Hepatocyte (in vitro differentiated cells): ENCODE results near the gene CGN. TPM values are rescaled to one million over a fixed set of nuclear protein-coding genes. Genes with fewer than 3 reads are reported as not detected.

ENCODE experiments used
- DNase-seq: peaks from one replicate; pipeline ENCODE4 v3.0.0-alpha.2; 2016; ENCODE audit warnings: low spot score
- H2AFZ ChIP-seq: fragments of 200-600 bp; sonication (generic); 2 replicates; pipeline ENCODE4 v1.6.0; 2016; ENCODE audit warnings: antibody characterized with exemption, mild to moderate bottlenecking
- H3K27ac ChIP-seq: fragments of 200-600 bp; sonication (generic); 2 replicates; pipeline ENCODE4 v1.5.1; 2016; ENCODE audit warnings: mild to moderate bottlenecking
- H3K27me3 ChIP-seq: fragments of 200-600 bp; sonication (generic); 2 replicates; pipeline ENCODE4 v1.6.1; 2016
- H3K36me3 ChIP-seq: fragments of 200-600 bp; sonication (generic); replicated peaks from 2 replicates; pipeline ENCODE4 v1.5.1; 2016; ENCODE audit warnings: low read depth; ENCODE audit not compliant: insufficient read depth
- H3K4me1 ChIP-seq: fragments of 200-600 bp; sonication (generic); 2 replicates; pipeline ENCODE4 v1.5.1; 2016; ENCODE audit warnings: mild to moderate bottlenecking, moderate library complexity; ENCODE audit not compliant: insufficient read depth
- H3K4me2 ChIP-seq: fragments of 200-600 bp; sonication (generic); 2 replicates; pipeline ENCODE4 v1.6.0; 2016
- H3K4me3 ChIP-seq: fragments of 200-600 bp; sonication (generic); 2 replicates; pipeline ENCODE4 v1.5.1; 2016; ENCODE audit warnings: mild to moderate bottlenecking
- H3K79me2 ChIP-seq: fragments of 200-600 bp; sonication (generic); 2 replicates; pipeline ENCODE4 v1.6.0; 2017; ENCODE audit warnings: mild to moderate bottlenecking
- H3K9me2 ChIP-seq: fragments of 200-600 bp; sonication (generic); replicated peaks from 2 replicates; pipeline ENCODE4 v1.6.0; 2017; ENCODE audit warnings: mild to moderate bottlenecking; ENCODE audit not compliant: insufficient read depth
- H3K9me3 ChIP-seq: fragments of 200-600 bp; sonication (generic); 2 replicates; pipeline ENCODE4 v1.5.1; 2016; ENCODE audit warnings: low read depth, mild to moderate bottlenecking
- H4K20me1 ChIP-seq: fragments of 200-600 bp; sonication (generic); 2 replicates; pipeline ENCODE4 v1.6.0; 2016; ENCODE audit warnings: mild to moderate bottlenecking; ENCODE audit not compliant: insufficient read depth, poor library complexity, severe bottlenecking
- EZH2 ChIP-seq: fragments of 200-600 bp; sonication (generic); IDR thresholded peaks from 2 replicates; pipeline ENCODE4 v1.6.1; 2016; ENCODE audit warnings: antibody characterized with exemption, mild to moderate bottlenecking, borderline replicate concordance
- EZH2phosphoT487 ChIP-seq: fragments of 200-600 bp; sonication (generic); IDR thresholded peaks from one replicate; pipeline ENCODE4 v1.6.1; 2018; ENCODE audit warnings: antibody characterized with exemption, mild to moderate bottlenecking, low read depth, moderate library complexity; ENCODE audit not compliant: unreplicated experiment, severe bottlenecking
- WGBS: methylation state at CpG from one replicate; pipeline ENCODE4 v1.1.6; 2016; ENCODE audit warnings: low lambda C conversion rate; ENCODE audit errors: missing lambda C conversion rate; 5-methylcytosine and 5-hydroxymethylcytosine counted together
- polyA plus RNA-seq: library from polyadenylated mRNA; unstranded; fragments of >200 nt; fragmentation: Nextera tagmentation; extraction: Ambion mirVana; gene quantifications from 2 replicates; pipeline ENCODE4 v1.2.1, GENCODE V29; 2016
- total RNA-seq: library from RNA; depleted of rRNA; stranded (reverse); fragments of >200 nt; gene quantifications from 2 replicates; pipeline ENCODE4 v1.2.3, GENCODE V29; 2014
- TF ChIP-seq, protein P1 (sequence below): fragments of 200-600 bp; sonication (generic); IDR thresholded peaks from 2 replicates; pipeline ENCODE4 v1.5.1; 2016; ENCODE audit warnings: antibody characterized with exemption, mild to moderate bottlenecking; ENCODE audit not compliant: poor library complexity

The CGN gene
- total and polyA plus RNA-seq, 2 experiments from 2014 or later = 46.3 to 58.2 TPM

DNA sequence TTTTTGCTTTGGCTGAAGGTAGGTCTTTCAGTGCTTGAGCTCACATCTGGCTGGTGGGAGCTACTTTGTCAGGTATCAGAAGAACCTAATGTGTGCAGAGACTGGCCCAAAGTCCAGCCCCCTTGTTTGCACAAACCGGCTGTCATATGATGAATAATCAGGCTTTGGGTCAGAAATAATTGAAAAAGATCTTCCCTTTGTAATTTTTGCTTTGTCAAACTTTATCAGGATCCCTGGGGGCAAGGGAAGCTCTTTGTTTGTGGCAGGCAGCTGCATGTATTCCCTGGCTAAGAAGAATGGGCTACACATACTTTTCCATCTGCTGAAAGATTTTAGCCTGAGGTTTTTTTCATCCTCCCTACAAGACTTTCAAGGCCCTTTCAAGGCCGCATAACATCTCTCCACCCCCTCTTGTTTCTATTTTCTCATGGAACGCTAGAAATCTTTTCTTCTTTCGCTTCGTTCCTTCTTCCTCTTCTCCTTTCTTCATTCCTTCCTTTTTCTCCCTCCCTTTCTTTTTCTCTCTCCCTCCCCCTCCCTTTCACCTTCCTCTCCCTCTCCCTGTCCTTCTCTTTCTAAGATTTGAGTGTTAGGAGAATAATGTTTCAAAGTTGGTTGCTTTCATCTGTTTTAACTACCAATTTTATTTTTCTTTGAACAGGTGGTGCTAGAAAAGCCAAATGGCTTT, 54.5 kb downstream of the CGN start:
- Histone ChIP-seq H2AFZ (no peak overlapping the region), H3K27ac (no peak overlapping the region), H3K36me3 (no peaks in the 10 kb centered on the region), H3K27me3 (no peaks in the 10 kb centered on the region), H3K79me2 (peaks cover 5% of the 10 kb centered on the region), H3K4me3 (no peak overlapping the region), H3K9me3 (no peaks in the 10 kb centered on the region), H3K4me2 (no peak overlapping the region), H3K4me1 (no peaks in the 10 kb centered on the region), H3K9me2 (no peaks in the 10 kb centered on the region), H4K20me1 (peaks cover 5% of the 10 kb centered on the region)
- TF ChIP-seq EZH2phosphoT487 (no peak), EZH2 (no peak)
- TF ChIP-seq, protein P1, sequence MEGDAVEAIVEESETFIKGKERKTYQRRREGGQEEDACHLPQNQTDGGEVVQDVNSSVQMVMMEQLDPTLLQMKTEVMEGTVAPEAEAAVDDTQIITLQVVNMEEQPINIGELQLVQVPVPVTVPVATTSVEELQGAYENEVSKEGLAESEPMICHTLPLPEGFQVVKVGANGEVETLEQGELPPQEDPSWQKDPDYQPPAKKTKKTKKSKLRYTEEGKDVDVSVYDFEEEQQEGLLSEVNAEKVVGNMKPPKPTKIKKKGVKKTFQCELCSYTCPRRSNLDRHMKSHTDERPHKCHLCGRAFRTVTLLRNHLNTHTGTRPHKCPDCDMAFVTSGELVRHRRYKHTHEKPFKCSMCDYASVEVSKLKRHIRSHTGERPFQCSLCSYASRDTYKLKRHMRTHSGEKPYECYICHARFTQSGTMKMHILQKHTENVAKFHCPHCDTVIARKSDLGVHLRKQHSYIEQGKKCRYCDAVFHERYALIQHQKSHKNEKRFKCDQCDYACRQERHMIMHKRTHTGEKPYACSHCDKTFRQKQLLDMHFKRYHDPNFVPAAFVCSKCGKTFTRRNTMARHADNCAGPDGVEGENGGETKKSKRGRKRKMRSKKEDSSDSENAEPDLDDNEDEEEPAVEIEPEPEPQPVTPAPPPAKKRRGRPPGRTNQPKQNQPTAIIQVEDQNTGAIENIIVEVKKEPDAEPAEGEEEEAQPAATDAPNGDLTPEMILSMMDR = no peak
- WGBS = 69% methylated on average over 5 of the region's 5 CpGs
- no peak for DNase-seq

DNA sequence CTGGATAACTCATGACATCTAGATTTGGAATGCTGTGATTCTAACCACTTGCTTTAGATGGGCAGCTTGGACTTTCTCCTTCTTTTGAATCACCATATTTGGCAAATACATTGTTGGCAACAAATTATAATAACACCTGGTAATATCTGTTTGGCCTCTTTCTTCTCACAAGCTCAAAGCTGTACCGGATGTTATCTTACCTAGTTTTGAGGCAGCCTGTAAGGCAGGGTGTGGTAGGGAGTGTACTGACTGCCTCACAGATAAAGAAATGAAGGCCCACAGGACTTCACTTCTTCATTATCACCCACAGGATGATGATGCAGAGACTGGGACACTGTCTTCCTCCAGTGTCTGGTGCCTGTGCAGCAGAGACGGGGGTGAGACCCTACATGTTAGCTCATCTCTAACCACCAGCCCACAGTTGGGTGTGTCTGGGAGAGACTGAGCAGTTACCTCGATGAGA, 57.5 kb downstream of the CGN start:
- H3K79me2 ChIP-seq = no peaks in the 10 kb centered on the region
- H3K9me2 ChIP-seq = no peaks in the 10 kb centered on the region
- H3K4me3 ChIP-seq = no peak overlapping the region
- no peaks in the 10 kb centered on the region for H3K4me1 ChIP-seq
- H3K4me2 ChIP-seq = no peak overlapping the region
- DNase-seq = no peak
- no peak overlapping the region for H2AFZ ChIP-seq
- H3K9me3 ChIP-seq = no peaks in the 10 kb centered on the region
- H3K27ac ChIP-seq = peak overlapping the region; percentile 69
- no peaks in the 10 kb centered on the region for H3K36me3 ChIP-seq
- no peaks in the 10 kb centered on the region for H4K20me1 ChIP-seq
- TF ChIP-seq EZH2phosphoT487 (no peak), EZH2 (no peak)
- TF ChIP-seq, protein P1 = no peak
- 86% methylated on average over 3 of the region's 3 CpGs for WGBS
- H3K27me3 ChIP-seq = no peaks in the 10 kb centered on the region

DNA sequence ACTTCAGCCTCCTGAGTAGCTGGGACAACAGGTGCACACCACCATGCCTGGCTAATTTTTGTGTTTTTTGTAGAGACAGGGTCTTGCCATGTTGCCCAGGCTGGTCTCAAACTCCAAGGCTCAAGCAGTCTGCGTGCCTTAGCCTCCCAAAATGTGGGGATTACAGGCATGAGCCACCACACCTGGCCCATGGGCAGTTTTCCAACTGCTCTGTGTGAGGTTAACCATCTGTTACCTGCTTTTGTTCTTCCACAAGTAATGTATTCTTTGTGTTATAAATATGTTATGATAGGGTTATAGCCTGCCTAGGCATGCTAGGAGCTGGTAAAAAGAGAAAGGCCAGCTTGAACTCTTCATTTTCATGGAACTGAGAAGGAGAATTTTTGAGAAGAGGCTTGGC, 59.6 kb downstream of the CGN start:
- Histone ChIP-seq H3K9me3 (no peaks in the 10 kb centered on the region), H3K36me3 (no peaks in the 10 kb centered on the region)

More for the DNA sequence above, 59.6 kb downstream of the CGN start:
- no peak for DNase-seq
- WGBS = 90% methylated on average over 1 of the region's 1 CpG
- Histone ChIP-seq H3K27me3 (no peaks in the 10 kb centered on the region), H3K27ac (no peak overlapping the region), H3K4me3 (no peak overlapping the region), H2AFZ (no peak overlapping the region), H3K4me1 (no peaks in the 10 kb centered on the region), H4K20me1 (no peaks in the 10 kb centered on the region), H3K79me2 (no peaks in the 10 kb centered on the region), H3K9me2 (no peaks in the 10 kb centered on the region), H3K4me2 (no peak overlapping the region)
- TF ChIP-seq EZH2 = no peak
- no peak for TF ChIP-seq EZH2phosphoT487
- TF ChIP-seq, protein P1 = no peak
